Activated B cell treated with CpG ODN at 0.5 μM for 24 hours (primary cell): ENCODE measurements around the gene SLC6A17. TPM values are rescaled to one million over a fixed set of nuclear protein-coding genes. Genes with fewer than 3 reads are reported as not detected.

Experiments used
- ATAC-seq: fragments of 200-7000 bp; cut with Tn5 transposase; one replicate; pipeline ENCODE4 v1.10.0; 2021; ENCODE audit warnings: low read depth, mild to moderate bottlenecking, moderate library complexity
- CTCF ChIA-PET: fragments of 350-600 bp; sonication (Branson Sonifier 250); formaldehyde crosslinking; loops from one replicate; lab custom pipeline; 2021; ENCODE audit warnings: antibody characterized with exemption; lab: Charles Lee
- POLR2A ChIA-PET: fragments of 350-600 bp; sonication (Branson Sonifier 250); formaldehyde crosslinking; loops from one replicate; lab custom pipeline; 2021; ENCODE audit warnings: antibody characterized with exemption; lab: Charles Lee
- DNase-seq: peaks from one replicate; pipeline ENCODE4 v3.0.0; 2022
- H3K27ac Mint-ChIP-seq: one replicate; pipeline ENCODE4 v1.8.0; 2020; ENCODE audit warnings: mixed read lengths
- H3K27me3 Mint-ChIP-seq: one replicate; pipeline ENCODE4 v1.8.0; 2021; ENCODE audit warnings: mixed read lengths
- H3K36me3 Mint-ChIP-seq: one replicate; pipeline ENCODE4 v1.8.0; 2021; ENCODE audit warnings: low read depth, mixed read lengths
- H3K4me1 Mint-ChIP-seq: one replicate; pipeline ENCODE4 v1.8.0; 2021; ENCODE audit warnings: mixed read lengths
- H3K4me3 Mint-ChIP-seq: one replicate; pipeline ENCODE4 v1.8.0; 2020; ENCODE audit warnings: mild to moderate bottlenecking, mixed read lengths
- H3K9me3 Mint-ChIP-seq: one replicate; pipeline ENCODE4 v1.8.0; 2020; ENCODE audit warnings: mixed read lengths
- CTCF ChIP-seq: fragments of 200-600 bp; IDR thresholded peaks from one replicate; pipeline ENCODE4 v1.8.0; 2022; ENCODE audit warnings: antibody characterized with exemption, mild to moderate bottlenecking
- intact Hi-C: fragments of 100-400 bp; cut with micrococcal nuclease; formaldehyde crosslinking; loops from one replicate; pipeline ENCODE4 v1.15.1; 2024
- total RNA-seq: library from RNA; stranded (reverse); gene quantifications from 2 replicates; pipeline ENCODE4 v1.2.3, GENCODE V29; 2022

Gene SLC6A17
- total RNA-seq, 1 donor from 2014 or later = not detected

GRCh38 chr1:110114784-110115183 is 35.5 kb upstream of the SLC6A17 start:
- TF ChIP-seq CTCF = no peak
- Mint-ChIP-seq H3K9me3 (no peaks in the 10 kb centered on the region), H3K27me3 (peaks cover 39% of the 10 kb centered on the region), H3K36me3 (no peaks in the 10 kb centered on the region), H3K4me3 (no peak overlapping the region), H3K27ac (no peak overlapping the region), H3K4me1 (no peaks in the 10 kb centered on the region)
- DNase-seq (no peak), ATAC-seq (no peak)
- ChIA-PET CTCF (no interaction called here), POLR2A (no interaction called here)
- intact Hi-C loops = no loop called here

- H3K27me3 Mint-ChIP-seq = peaks cover 30% of the 10 kb centered on the region
- no peak for DNase-seq
- H3K4me3 Mint-ChIP-seq = no peak overlapping the region
- no peaks in the 10 kb centered on the region for H3K36me3 Mint-ChIP-seq
- ATAC-seq = no peak
- intact Hi-C loops = no loop called here
- H3K27ac Mint-ChIP-seq = no peak overlapping the region
- peaks cover 6% of the 10 kb centered on the region for H3K9me3 Mint-ChIP-seq
- peaks cover 3% of the 10 kb centered on the region for H3K4me1 Mint-ChIP-seq
- ChIA-PET POLR2A (no interaction called here), CTCF (interaction anchor here (0.6 to 2.0 kb wide), 2 partner anchors 11 to 13 kb away, joined by 3 to 6 read pairs; no protein-coding TSS in a partner anchor)
- no peak for TF ChIP-seq CTCF
These were observed 31.5 kb upstream of the SLC6A17 start for GRCh38 chr1:110118636-110119396.

- DNase-seq = no peak
These were observed 30.5 kb upstream of the SLC6A17 start for GRCh38 chr1:110119843-110120242.

GRCh38 chr1:110120960-110121561 is 29.2 kb upstream of the SLC6A17 start:
- Mint-ChIP-seq H3K27ac (no peak overlapping the region), H3K4me3 (no peak overlapping the region), H3K36me3 (no peaks in the 10 kb centered on the region), H3K9me3 (peaks cover 11% of the 10 kb centered on the region), H3K27me3 (peaks cover 40% of the 10 kb centered on the region), H3K4me1 (peaks cover 3% of the 10 kb centered on the region)
- intact Hi-C loops = no loop called here
- no peak for TF ChIP-seq CTCF
- POLR2A ChIA-PET = no interaction called here
- no peak for DNase-seq
- ATAC-seq = no peak
- CTCF ChIA-PET = no interaction called here

More at GRCh38 chr1:110119843-110120242, 30.5 kb upstream of the SLC6A17 start:
- Mint-ChIP-seq H3K27me3 (peaks cover 35% of the 10 kb centered on the region), H3K4me1 (peaks cover 3% of the 10 kb centered on the region), H3K27ac (no peak overlapping the region), H3K9me3 (peaks cover 8% of the 10 kb centered on the region), H3K36me3 (no peaks in the 10 kb centered on the region), H3K4me3 (no peak overlapping the region)
- ATAC-seq = no peak
- CTCF ChIA-PET = no interaction called here
- POLR2A ChIA-PET = no interaction called here
- TF ChIP-seq CTCF = no peak
- intact Hi-C loops = no loop called here

- Mint-ChIP-seq H3K27me3 (peaks cover 29% of the 10 kb centered on the region), H3K27ac (no peak overlapping the region), H3K9me3 (peaks cover 11% of the 10 kb centered on the region), H3K4me3 (no peak overlapping the region), H3K36me3 (no peaks in the 10 kb centered on the region), H3K4me1 (peaks cover 3% of the 10 kb centered on the region)
- DNase-seq (no peak), ATAC-seq (no peak)
- POLR2A ChIA-PET = no interaction called here
- no peak for TF ChIP-seq CTCF
- CTCF ChIA-PET = no interaction called here
- intact Hi-C loops = no loop called here
These were observed 27.1 kb upstream of the SLC6A17 start for GRCh38 chr1:110123224-110123623.
